ENCODE results near the gene FAM204A. TPM values are rescaled to one million over a fixed set of nuclear protein-coding genes. Genes with fewer than 3 reads are reported as not detected.

FAM204A gene
- polyA plus RNA-seq, 3 donors = 24.6 to 191 (median 139) TPM

DNA sequence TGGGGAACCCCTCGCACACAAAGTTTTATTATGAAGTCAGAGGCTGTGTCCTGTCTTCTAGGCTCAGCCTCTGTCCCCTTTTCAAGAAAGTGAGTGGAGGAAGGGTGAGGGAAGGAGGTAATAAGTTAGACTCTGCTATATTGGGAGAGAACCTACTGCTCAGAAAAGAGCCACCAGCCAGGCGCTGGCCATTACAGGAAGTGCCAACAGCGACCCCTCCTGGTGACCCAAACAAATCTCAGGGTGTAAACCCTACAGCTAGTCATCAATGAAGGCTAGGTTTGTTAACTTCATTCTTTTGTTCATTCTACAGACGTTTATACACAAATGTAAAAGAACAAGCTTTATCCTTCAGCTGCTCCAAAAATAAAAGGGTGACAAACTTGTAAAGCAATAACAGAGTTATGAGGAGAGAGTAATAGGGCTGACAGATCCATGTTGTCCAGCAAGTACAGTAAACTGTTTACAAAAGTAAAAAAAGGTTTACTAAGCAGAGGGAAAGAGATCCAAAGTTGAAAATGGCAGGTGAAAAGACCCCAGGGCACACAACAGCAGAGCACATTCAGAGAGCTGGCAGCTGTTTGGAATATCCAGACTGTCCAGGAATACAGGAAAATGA, 82.7 kb downstream of the FAM204A start:
- Mint-ChIP-seq H3K4me1 (no peaks in the 10 kb centered on the region), H3K27ac (no peak overlapping the region), H3K27me3 (ENCODE audit: low read depth in 3 of 3) (peaks cover 12 to 40% (median 31%) of the 10 kb centered on the region in 3 donors), H3K36me3 (no peaks in the 10 kb centered on the region), H3K4me3 (no peak overlapping the region), H3K9me3 (peaks cover 0 to 2% (median 0%) of the 10 kb centered on the region in 7 donors)
- H3K4me3 ChIP-seq (replicated peaks in 1 of 3; ENCODE audit: low read depth in 2 of 3, low read length in 3 of 3) = no peak overlapping the region
- no peak overlapping the region for H3K27ac ChIP-seq (ENCODE audit: low read depth in 1 of 2, low read length in 2 of 2)
- H3K27me3 ChIP-seq (ENCODE audit: control insufficient read depth in 2 of 2, insufficient read depth in 2 of 2, low read length in 2 of 2) = peaks cover 14 to 35% of the 10 kb centered on the region in 2 donors
- H4K20me1 ChIP-seq (ENCODE audit: insufficient read depth, low read length) = no peaks in the 10 kb centered on the region
- intact Hi-C loops (cut with micrococcal nuclease) = no loop called here
- H3K9ac ChIP-seq (ENCODE audit: insufficient read depth, low read length, poor library complexity, severe bottlenecking) = no peak overlapping the region
- TF ChIP-seq CTCF (IDR thresholded peaks at IDR 0.05) = peak; percentile 70
- H3K4me1 ChIP-seq (ENCODE audit: control insufficient read depth in 1 of 2, insufficient read depth in 2 of 2, low read length in 2 of 2) = no peaks in the 10 kb centered on the region
- DNase-seq = peak in 2 of 3 donors; percentile 4 to 8
- no CpG with 5 or more reads among the region's 4 CpGs for WGBS (ENCODE audit: insufficient coverage)
- no peak overlapping the region for H2AFZ ChIP-seq (ENCODE audit: insufficient read depth, low read depth, low read length, poor library complexity, severe bottlenecking)
- no peak overlapping the region for H3K4me2 ChIP-seq (replicated peaks; ENCODE audit: extremely low read depth, low read length, poor library complexity, severe bottlenecking)
- H3K79me2 ChIP-seq (ENCODE audit: insufficient read depth, low read length) = no peaks in the 10 kb centered on the region
- no peaks in the 10 kb centered on the region for H3K9me3 ChIP-seq (replicated peaks in 1 of 2; ENCODE audit: control insufficient read depth in 1 of 2, insufficient read depth in 1 of 2, low read length in 2 of 2)
- H3K36me3 ChIP-seq (replicated peaks in 1 of 2; ENCODE audit: control insufficient read depth in 1 of 2, insufficient read depth in 2 of 2, low read length in 2 of 2) = no peaks in the 10 kb centered on the region

- DNase-seq = no peak
- no peak overlapping the region for H3K4me3 Mint-ChIP-seq
- H3K27me3 ChIP-seq (ENCODE audit: control insufficient read depth in 2 of 2, insufficient read depth in 2 of 2, low read length in 2 of 2) = peaks cover 14 to 36% of the 10 kb centered on the region in 2 donors
- no peak overlapping the region for H2AFZ ChIP-seq (ENCODE audit: insufficient read depth, low read depth, low read length, poor library complexity, severe bottlenecking)
- peaks cover 0 to 2% (median 0%) of the 10 kb centered on the region in 7 donors for H3K9me3 Mint-ChIP-seq
- H3K4me1 ChIP-seq (ENCODE audit: control insufficient read depth in 1 of 2, insufficient read depth in 2 of 2, low read length in 2 of 2) = no peaks in the 10 kb centered on the region
- no peak overlapping the region for H3K27ac ChIP-seq (ENCODE audit: low read depth in 1 of 2, low read length in 2 of 2)
- TF ChIP-seq CTCF (IDR thresholded peaks at IDR 0.05) = no peak
- H3K9me3 ChIP-seq (replicated peaks in 1 of 2; ENCODE audit: control insufficient read depth in 1 of 2, insufficient read depth in 1 of 2, low read length in 2 of 2) = no peaks in the 10 kb centered on the region
- H3K4me2 ChIP-seq (replicated peaks; ENCODE audit: extremely low read depth, low read length, poor library complexity, severe bottlenecking) = no peak overlapping the region
- H3K36me3 ChIP-seq (replicated peaks in 1 of 2; ENCODE audit: control insufficient read depth in 1 of 2, insufficient read depth in 2 of 2, low read length in 2 of 2) = no peaks in the 10 kb centered on the region
- WGBS (ENCODE audit: insufficient coverage) = no CpG with 5 or more reads among the region's 3 CpGs
- no peaks in the 10 kb centered on the region for H4K20me1 ChIP-seq (ENCODE audit: insufficient read depth, low read length)
- H3K4me1 Mint-ChIP-seq = no peaks in the 10 kb centered on the region
- no peak overlapping the region for H3K4me3 ChIP-seq (replicated peaks in 1 of 3; ENCODE audit: low read depth in 2 of 3, low read length in 3 of 3)
- no peaks in the 10 kb centered on the region for H3K36me3 Mint-ChIP-seq
- intact Hi-C loops (cut with micrococcal nuclease) = no loop called here
- H3K79me2 ChIP-seq (ENCODE audit: insufficient read depth, low read length) = no peaks in the 10 kb centered on the region
- H3K9ac ChIP-seq (ENCODE audit: insufficient read depth, low read length, poor library complexity, severe bottlenecking) = no peak overlapping the region
- peaks cover 10 to 43% (median 30%) of the 10 kb centered on the region in 3 donors for H3K27me3 Mint-ChIP-seq (ENCODE audit: low read depth in 3 of 3)
- H3K27ac Mint-ChIP-seq = no peak overlapping the region
These were observed 83.8 kb downstream of the FAM204A start for GRCh38 chr10:118258285-118258684.

Measured in CD14-positive monocyte (primary cell).